ENCODE results near the gene CCDC172. TPM values are rescaled to one million over a fixed set of nuclear protein-coding genes. Genes with fewer than 3 reads are reported as not detected.
A peak's percentile ranks its signal among the peaks of the same experiment; 100 is the strongest.
"Not testable (repeated sequence)": the region's sequence is repeated elsewhere in the genome, so short reads cannot be mapped to it uniquely, and the experiment has no call there.

CCDC172 gene
- polyA plus RNA-seq, 4 donors: not detected

- DNase-seq (ENCODE audit: low read depth in 4 of 4, low spot score in 3 of 4): no peak
Measured at GRCh38 chr10:116329153-116329552, 4.9 kb downstream of the CCDC172 start.

GRCh38 chr10:116331815-116332214 is 7.6 kb downstream of the CCDC172 start:
- DNase-seq (ENCODE audit: low read depth in 4 of 4, low spot score in 3 of 4): no peak

DNA sequence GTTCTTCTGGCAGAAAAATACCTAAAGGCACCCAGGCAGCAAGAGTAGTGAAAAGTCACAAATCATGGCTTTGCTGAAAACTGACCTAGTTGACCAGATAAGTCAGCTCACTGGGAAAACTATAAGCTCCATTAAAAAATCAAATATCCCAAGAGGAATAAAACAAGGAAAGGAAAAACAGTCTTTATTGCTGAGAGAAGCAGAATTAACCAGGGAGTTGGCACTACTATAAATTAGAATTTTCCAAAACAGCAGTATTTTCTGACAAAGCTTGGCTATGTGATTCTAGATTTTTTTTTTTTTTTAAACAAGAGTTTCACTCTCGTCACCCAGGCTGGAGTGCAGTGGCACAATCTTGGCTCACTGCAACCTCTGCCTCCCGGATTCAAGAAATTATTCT is 12.6 kb downstream of the CCDC172 start:
- no peak for DNase-seq (ENCODE audit: low read depth in 4 of 4, low spot score in 3 of 4)

- no peak for DNase-seq (ENCODE audit: low read depth in 4 of 4, low spot score in 3 of 4)
Measured at GRCh38 chr10:116352125-116352524, 27.9 kb downstream of the CCDC172 start.

- DNase-seq (ENCODE audit: low read depth in 4 of 4, low spot score in 3 of 4): no peak
Measured at GRCh38 chr10:116353817-116354216, 29.6 kb downstream of the CCDC172 start.

DNA sequence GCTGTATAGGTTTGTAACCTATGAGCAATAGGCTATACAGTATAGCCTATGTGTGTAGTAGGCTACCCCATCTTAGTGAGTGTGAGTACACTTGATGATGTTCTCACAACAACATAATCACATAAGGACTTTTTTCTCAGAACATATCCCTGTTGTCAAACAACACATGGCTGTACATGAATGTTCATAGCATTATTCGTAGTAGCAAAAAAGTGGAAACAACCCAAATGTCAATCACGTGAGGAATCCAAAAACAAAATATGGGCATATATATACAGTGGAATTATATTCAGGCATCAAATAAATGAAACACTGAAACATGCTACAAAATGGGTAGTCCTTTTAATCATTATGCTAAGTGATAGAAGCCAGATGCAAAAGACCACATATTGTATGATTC is 31.1 kb downstream of the CCDC172 start:
- no peak for DNase-seq (ENCODE audit: low read depth in 4 of 4, low spot score in 3 of 4)

DNA sequence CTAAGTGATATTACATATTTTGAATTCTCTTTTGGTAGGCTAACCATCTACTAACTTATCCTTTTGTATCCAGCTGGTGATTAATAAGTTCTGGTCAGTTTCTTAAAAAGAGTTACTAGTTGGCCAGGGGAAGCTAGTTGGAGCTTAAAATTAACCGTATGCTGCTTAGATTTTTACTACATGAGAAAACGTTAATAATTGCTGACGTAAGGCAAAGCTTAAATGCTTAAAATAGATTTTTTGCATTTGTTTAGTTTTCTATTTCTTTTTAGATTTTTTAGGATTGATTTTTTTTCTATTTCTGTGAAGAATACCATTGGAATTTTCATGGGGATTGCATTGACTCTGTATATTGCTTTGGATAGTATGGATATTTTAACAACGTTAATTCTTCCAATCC is 32.6 kb downstream of the CCDC172 start:
- DNase-seq (ENCODE audit: low read depth in 4 of 4, low spot score in 3 of 4): no peak

DNA sequence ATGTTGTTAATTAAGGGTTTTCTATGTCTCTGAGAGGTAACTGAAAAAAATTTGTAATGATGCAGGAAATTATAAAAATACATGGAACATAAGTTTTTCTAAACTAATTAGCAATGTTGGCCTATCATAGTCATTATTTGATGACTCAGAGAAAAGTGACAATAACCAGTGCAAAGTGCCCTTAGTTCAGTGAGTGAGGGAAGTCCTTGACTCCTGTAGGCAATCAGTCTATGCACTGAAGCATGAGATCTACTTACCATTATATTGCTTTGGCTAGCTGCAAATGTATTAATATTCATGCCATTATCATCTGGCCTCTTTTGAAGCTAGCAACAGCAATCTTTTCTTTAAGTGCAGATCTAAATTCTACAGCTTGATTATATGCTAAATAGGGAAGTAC is 40.6 kb downstream of the CCDC172 start:
- DNase-seq (ENCODE audit: low read depth in 4 of 4, low spot score in 3 of 4): no peak

DNA sequence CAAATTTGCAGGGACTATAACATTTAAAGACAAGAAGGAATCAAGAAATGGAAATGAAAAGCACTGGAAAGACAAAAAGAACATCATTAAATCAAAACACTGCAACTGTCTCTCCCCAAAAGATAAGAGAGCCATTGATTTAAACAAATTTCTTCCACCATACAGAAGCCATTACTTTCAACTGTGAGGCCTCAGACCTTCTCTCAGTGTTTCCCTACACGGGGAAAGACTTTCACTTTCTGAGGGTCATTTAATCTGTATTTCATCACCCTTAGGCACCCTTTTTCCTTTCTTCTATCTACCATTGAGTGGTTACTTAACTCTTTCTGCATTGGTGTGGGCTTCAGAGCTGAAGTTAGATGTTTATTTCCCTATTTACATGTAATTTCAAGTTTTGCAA is 47.5 kb downstream of the CCDC172 start:
- no peak for DNase-seq (ENCODE audit: low read depth in 4 of 4, low spot score in 3 of 4)

- no peak for DNase-seq (ENCODE audit: low read depth in 4 of 4, low spot score in 3 of 4)
Measured at GRCh38 chr10:116382290-116382689, 58.0 kb downstream of the CCDC172 start.

DNA sequence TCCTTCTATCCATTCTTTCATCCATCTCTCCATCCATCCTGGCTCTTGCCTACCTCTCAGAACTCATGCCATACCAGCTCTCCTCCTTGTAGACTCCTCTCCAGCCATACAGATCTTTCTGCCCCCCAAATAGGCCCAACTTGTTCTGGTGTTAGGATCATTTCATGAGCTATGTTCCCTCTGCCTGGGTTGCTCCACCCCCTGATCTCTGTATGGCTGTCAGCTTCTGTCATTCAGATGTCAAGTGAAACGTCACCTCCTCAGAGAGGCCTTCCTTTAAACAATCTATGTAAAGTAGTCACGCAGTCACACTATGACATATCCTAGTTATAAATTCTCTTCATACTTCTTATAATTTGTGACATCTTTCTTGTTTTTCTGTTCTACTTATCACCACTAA is 61.1 kb downstream of the CCDC172 start:
- no peak for DNase-seq (ENCODE audit: low read depth in 4 of 4, low spot score in 3 of 4)

- DNase-seq (ENCODE audit: low read depth in 4 of 4, low spot score in 3 of 4): peak; percentile 22 to 41 (median 30)
Measured at GRCh38 chr10:116385994-116386809, 62.0 kb downstream of the CCDC172 start.

DNA sequence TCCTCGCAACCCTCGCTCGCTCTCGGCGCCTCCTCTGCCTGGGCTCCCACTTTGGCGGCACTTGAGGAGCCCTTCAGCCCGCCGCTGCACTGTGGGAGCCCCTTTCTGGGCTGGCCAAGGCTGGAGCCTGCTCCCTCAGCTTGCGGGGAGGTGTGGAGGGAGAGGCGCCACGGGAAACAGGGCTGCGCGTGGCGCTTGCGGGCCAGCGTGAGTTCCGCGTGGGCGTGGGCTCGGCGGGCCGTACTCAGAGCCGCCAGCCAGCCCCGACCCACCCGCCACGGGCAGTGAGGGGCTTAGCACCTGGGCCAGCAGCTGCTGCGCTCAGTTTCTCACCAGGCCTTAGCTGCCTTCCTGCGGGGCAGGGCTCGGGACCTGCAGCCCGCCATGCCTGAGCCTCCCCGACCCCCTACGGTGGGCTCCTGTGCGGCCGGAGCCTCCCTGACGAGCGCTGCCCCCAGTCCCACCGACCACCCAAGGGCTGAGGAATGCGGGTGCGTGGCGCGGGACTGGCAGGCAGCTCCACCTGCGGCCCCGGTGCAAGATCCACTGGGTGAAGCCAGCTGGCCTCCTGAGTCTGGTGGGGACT is 69.1 kb downstream of the CCDC172 start:
- not testable (repeated sequence) for DNase-seq (ENCODE audit: low read depth in 4 of 4, low spot score in 3 of 4)

DNA sequence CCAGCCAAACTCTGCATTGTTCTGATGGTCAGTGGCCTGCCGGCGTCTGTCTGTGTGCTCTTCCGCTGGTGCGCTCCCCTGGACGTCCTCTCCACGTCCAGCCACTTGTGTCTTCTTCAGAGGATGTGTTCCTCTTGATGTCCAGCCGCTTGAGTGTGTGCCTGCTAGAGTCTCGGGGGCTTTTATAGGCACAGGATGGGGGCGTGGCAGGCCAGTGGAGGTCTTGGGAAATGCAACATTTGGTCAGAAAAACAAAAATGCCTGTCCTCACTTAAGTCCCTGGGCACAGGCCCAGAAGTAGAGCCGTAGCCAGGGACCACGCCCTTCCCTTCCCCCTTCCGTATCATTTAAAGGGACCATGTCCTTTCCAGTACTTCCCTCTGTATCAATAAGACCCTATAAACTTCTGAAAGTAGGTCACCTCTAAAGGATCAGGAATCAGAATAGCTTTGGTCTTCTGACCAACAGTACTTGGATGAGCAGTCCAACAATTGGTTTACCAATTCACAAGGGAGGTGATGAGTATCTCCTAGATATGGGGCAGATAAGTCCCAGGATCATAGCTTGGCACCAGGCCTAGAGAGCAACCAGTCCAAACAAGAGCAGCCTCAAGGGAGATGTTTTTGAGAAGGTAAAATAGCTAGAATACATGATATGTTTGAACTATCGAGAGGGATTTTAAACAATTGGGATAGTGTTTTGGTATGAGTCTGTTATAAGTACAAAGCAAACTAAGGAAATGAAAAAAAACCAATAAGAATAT is 71.2 kb downstream of the CCDC172 start:
- DNase-seq (ENCODE audit: low read depth in 4 of 4, low spot score in 3 of 4): no peak

- DNase-seq (ENCODE audit: low read depth in 4 of 4, low spot score in 3 of 4): no peak
Measured at GRCh38 chr10:116398224-116398623, 74.0 kb downstream of the CCDC172 start.

DNA sequence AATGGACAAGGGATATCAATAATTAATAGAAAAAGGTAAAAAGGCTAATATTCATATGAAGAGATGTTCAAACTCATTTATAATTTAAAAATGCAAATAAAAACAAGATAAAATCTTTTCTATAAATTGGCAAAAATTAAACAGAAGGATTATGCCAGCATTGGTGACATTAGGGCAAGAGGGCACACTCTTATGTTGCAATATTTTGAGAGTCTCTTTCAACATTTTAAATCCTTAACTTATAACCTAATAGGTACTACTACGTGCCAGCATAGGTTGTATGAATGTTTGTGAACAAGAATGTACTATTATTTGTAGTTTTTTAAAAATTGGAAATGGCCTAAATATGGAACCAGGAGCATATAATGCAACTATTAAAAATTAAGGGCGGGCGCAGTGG is 78.6 kb downstream of the CCDC172 start:
- DNase-seq (ENCODE audit: low read depth in 4 of 4, low spot score in 3 of 4): no peak

- DNase-seq (ENCODE audit: low read depth in 4 of 4, low spot score in 3 of 4): no peak
Measured at GRCh38 chr10:116403740-116404250, 79.5 kb downstream of the CCDC172 start.

DNA sequence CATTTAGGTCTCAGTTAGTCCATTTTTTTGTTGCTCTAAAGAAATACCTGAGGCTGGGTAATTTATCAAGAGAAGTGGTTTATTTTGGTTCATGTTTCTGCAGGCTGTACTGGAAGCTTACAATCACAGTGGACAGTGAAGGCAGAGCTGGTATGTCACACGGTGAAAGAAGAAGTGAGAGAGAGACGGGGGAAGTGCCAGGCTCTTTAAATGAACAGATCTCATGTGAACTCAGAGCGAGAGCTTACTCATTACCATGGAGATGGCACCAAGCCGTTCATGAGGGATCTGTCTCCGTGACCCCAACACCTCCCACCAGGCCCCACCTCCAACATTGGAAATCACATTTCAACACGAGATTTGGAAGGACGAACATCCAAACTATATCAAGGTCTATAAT is 84.5 kb downstream of the CCDC172 start:
- peak in 2 of 4 donors; percentile 1 to 3 for DNase-seq (ENCODE audit: low read depth in 4 of 4, low spot score in 3 of 4)

GRCh38 chr10:116410351-116410750 is 86.1 kb downstream of the CCDC172 start:
- DNase-seq (ENCODE audit: low read depth in 4 of 4, low spot score in 3 of 4): no peak

GRCh38 chr10:116417821-116418220 is 93.6 kb downstream of the CCDC172 start:
- DNase-seq (ENCODE audit: low read depth in 4 of 4, low spot score in 3 of 4): no peak

- DNase-seq (ENCODE audit: low read depth in 4 of 4, low spot score in 3 of 4): no peak
Measured at GRCh38 chr10:116418389-116418788, 94.1 kb downstream of the CCDC172 start.

All from right renal pelvis (tissue), 4 donors.